Adrenal gland (tissue), 12 donors: ENCODE data around the gene PDIK1L. TPM values are rescaled to one million over a fixed set of nuclear protein-coding genes. Genes with fewer than 3 reads are reported as not detected.
"Not testable (repeated sequence)": the region's sequence is repeated elsewhere in the genome, so short reads cannot be mapped to it uniquely, and the experiment has no call there.

Experiments
- DNase-seq, 7 donors: peaks; one replicate each; pipeline ENCODE4 v3.0.0-alpha.2; 2019 to 2020
- H3K27ac ChIP-seq, 5 donors: fragments of 200-600 bp; sonication (generic) in 4 of 5; 1 replicate in 3 of 5; 2 replicates in 2 of 5; pipeline versions ENCODE4 v1.5.1 to v1.8.0; 2016 to 2020; ENCODE audit warnings: mild to moderate bottlenecking in 1 of 5
- H3K27me3 ChIP-seq: fragments of 200-600 bp; 2 replicates; pipeline ENCODE4 v1.8.0; 2021
- H3K36me3 ChIP-seq, 2 donors: fragments of 200-600 bp; replicated peaks in 1 of 2; 1 replicate in 1 of 2; 2 replicates in 1 of 2; pipeline versions ENCODE4 v1.5.1 to v1.8.0; 2018 to 2022
- H3K4me1 ChIP-seq, 2 donors: fragments of 200-600 bp; replicated peaks in 1 of 2; 1 replicate in 1 of 2; 2 replicates in 1 of 2; pipeline versions ENCODE4 v1.5.1 to v1.8.0; 2018 to 2021
- H3K4me3 ChIP-seq, 4 donors: fragments of 200-600 bp; sonication (generic) in 3 of 4; one replicate each; pipeline ENCODE4 v1.5.1; 2016 to 2018
- H3K9me3 ChIP-seq, 3 donors: fragments of 200-600 bp; sonication (generic) in 1 of 3; replicated peaks in 1 of 3; 1 replicate in 2 of 3; 2 replicates in 1 of 3; pipeline versions ENCODE4 v1.5.1 to v1.8.0; 2016 to 2021
- CTCF ChIP-seq, 6 experiments: fragments of 450-650 bp in 4 of 6; fragments of 200-600 bp in 2 of 6; sonication (generic) in 1 of 6; IDR thresholded peaks; 1 replicate in 5 of 6; 2 replicates in 1 of 6; pipeline versions ENCODE4 v1.5.1 to v1.8.0; 2016 to 2021; ENCODE audit warnings: antibody characterized with exemption in 6 of 6, mild to moderate bottlenecking in 2 of 6, moderate library complexity in 1 of 6
- POLR2A ChIP-seq, 2 donors: fragments of 450-650 bp; IDR thresholded peaks; one replicate each; pipeline ENCODE4 v1.6.1; 2017; ENCODE audit warnings: antibody characterized with exemption in 2 of 2, mild to moderate bottlenecking in 2 of 2, moderate library complexity in 1 of 2
- WGBS, 4 donors: extraction: QIAGEN DNeasy Blood & Tissue Kit in 2 of 4; methylation state at CpG; one replicate each; pipeline versions ENCODE4 v1.1.5 to v1.1.7; 2013 to 2017; 5-methylcytosine and 5-hydroxymethylcytosine counted together
- intact Hi-C, 2 donors: fragments of 100-400 bp; cut with DNase I; formaldehyde crosslinking; loops; one replicate each; pipeline versions ENCODE4 v1.14.1 to v1.15.0; 2022 to 2023
- polyA plus RNA-seq, 3 donors: library from polyadenylated mRNA; stranded (reverse); fragments of 200-250 nt in 2 of 3; fragments of 350-450 nt in 1 of 3; fragmentation: Illumina TruSeq in 1 of 3; extraction: RNeasy Lipid Tissue Mini Kit (QIAGEN cat#74804) in 1 of 3; gene quantifications; one replicate each; pipeline ENCODE4 v1.2.3, GENCODE V29; 2013 to 2014
- total RNA-seq, 9 donors: library from RNA; depleted of rRNA in 4 of 9; stranded (reverse); fragments of >200 nt in 4 of 9; fragments of 120-200 nt in 1 of 9; fragmentation: NEBNext Ultra II Directional in 1 of 9; extraction: Animal tissue kit (Norgen Biotek cat#: 25700) in 1 of 9; gene quantifications; one replicate each; pipeline versions ENCODE4 v1.1.0 to v1.2.4, GENCODE V29; 2013 to 2023
- donor health status: healthy with polysubstance abuse.
- donor health status: Bipolar disorder and iron deficiency.
- donor health status: DM: yes; HTN: yes; CAD: no.
- donor health status: DM: no; HTN: no; CAD: no.
- donor health status: DM: no; HTN: no; CAD: no.
- donor health status: DM: yes; HTN: yes; CAD: no.

The PDIK1L gene
- total and polyA plus RNA-seq, 12 donors: 1.6 to 9.8 (median 7.2) TPM

- intact Hi-C loops: no loop called here
- Histone ChIP-seq H3K9me3 (no peaks in the 10 kb centered on the region), H3K27me3 (peaks cover 35% of the 10 kb centered on the region), H3K27ac (no peak overlapping the region), H3K36me3 (no peaks in the 10 kb centered on the region), H3K4me3 (no peak overlapping the region), H3K4me1 (peaks cover 0 to 2% of the 10 kb centered on the region in 2 donors)
- 86 to 92% (median 90%) methylated on average over 3 of the region's 3 CpGs for WGBS, 4 donors
- no peak for TF ChIP-seq POLR2A (IDR thresholded peaks at IDR 0.05)
- no peak for TF ChIP-seq CTCF (IDR thresholded peaks at IDR 0.05)
- DNase-seq: no peak
Measured at GRCh38 chr1:26089125-26089524, 22.5 kb upstream of the PDIK1L start.

- no peaks in the 10 kb centered on the region for H3K9me3 ChIP-seq
- peaks cover 30% of the 10 kb centered on the region for H3K27me3 ChIP-seq
- H3K4me3 ChIP-seq: no peak overlapping the region
- peaks cover 0 to 6% of the 10 kb centered on the region in 2 donors for H3K4me1 ChIP-seq
- TF ChIP-seq POLR2A (IDR thresholded peaks at IDR 0.05) (no peak), CTCF (IDR thresholded peaks at IDR 0.05) (no peak)
- DNase-seq: no peak
- WGBS, 4 donors: 69 to 84% (median 79%) methylated on average over 3 of the region's 3 CpGs
- H3K27ac ChIP-seq: no peak overlapping the region
- H3K36me3 ChIP-seq: no peaks in the 10 kb centered on the region
- intact Hi-C loops: no loop called here
Measured at GRCh38 chr1:26090893-26091292, 20.7 kb upstream of the PDIK1L start.

- no peak overlapping the region for H3K27ac ChIP-seq
- WGBS, 4 donors: 65 to 68% (median 65%) methylated on average over 7 of the region's 7 CpGs
- DNase-seq: no peak
- no peaks in the 10 kb centered on the region for H3K36me3 ChIP-seq
- TF ChIP-seq CTCF (IDR thresholded peaks at IDR 0.05) (no peak), POLR2A (IDR thresholded peaks at IDR 0.05) (no peak)
- H3K4me1 ChIP-seq: peaks cover 0 to 6% of the 10 kb centered on the region in 2 donors
- H3K9me3 ChIP-seq: no peaks in the 10 kb centered on the region
- H3K27me3 ChIP-seq: peaks cover 30% of the 10 kb centered on the region
- intact Hi-C loops: no loop called here
- no peak overlapping the region for H3K4me3 ChIP-seq
Measured at GRCh38 chr1:26092422-26092821, 19.2 kb upstream of the PDIK1L start.

GRCh38 chr1:26093569-26093968, 18.1 kb upstream of the PDIK1L start:
- WGBS, 4 donors: 20 to 35% (median 26%) methylated on average over 6 of the region's 6 CpGs
- H3K9me3 ChIP-seq: not testable (repeated sequence)
- H3K27me3 ChIP-seq: peaks cover 30% of the 10 kb centered on the region

GRCh38 chr1:26094076-26094669, 17.5 kb upstream of the PDIK1L start:
- Histone ChIP-seq H3K9me3 (no peaks in the 10 kb centered on the region), H3K27me3 (peaks cover 30% of the 10 kb centered on the region), H3K4me1 (peaks cover 0 to 6% of the 10 kb centered on the region in 2 donors), H3K27ac (peak overlapping the region in 1 of 5 donors; percentile 31), H3K4me3 (no peak overlapping the region), H3K36me3 (no peaks in the 10 kb centered on the region)
- intact Hi-C loops: no loop called here
- no peak for DNase-seq
- WGBS, 4 donors: 19 to 38% (median 36%) methylated on average over 9 to 11 of the region's 11 CpGs
- TF ChIP-seq POLR2A (IDR thresholded peaks at IDR 0.05) (no peak), CTCF (IDR thresholded peaks at IDR 0.05) (no peak)

More at GRCh38 chr1:26093569-26093968, 18.1 kb upstream of the PDIK1L start:
- H3K36me3 ChIP-seq, H3K27ac ChIP-seq, H3K4me3 ChIP-seq, H3K4me1 ChIP-seq, DNase-seq, intact Hi-C loops: not testable (repeated sequence)
